H1 (cell line): ENCODE results near the gene CIBAR2. TPM values are rescaled to one million over a fixed set of nuclear protein-coding genes. Genes with fewer than 3 reads are reported as not detected.

ENCODE experiments used
- BACH1 ChIP-seq: IDR thresholded peaks from 2 replicates; pipeline ENCODE4 v1.6.1; 2012; ENCODE audit warnings: low read length, improper control_type of control experiment
- CTBP2 ChIP-seq: IDR thresholded peaks from 2 replicates; pipeline ENCODE4 v1.7.0; 2011; ENCODE audit warnings: borderline replicate concordance, mild to moderate bottlenecking, moderate library complexity, mixed read lengths, low read length; ENCODE audit not compliant: insufficient read depth, insufficient read length
- GTF2F1 ChIP-seq: IDR thresholded peaks from 2 replicates; pipeline ENCODE4 v1.6.1; 2012; ENCODE audit warnings: low read depth, low read length, improper control_type of control experiment, borderline replicate concordance
- RBBP5 ChIP-seq: IDR thresholded peaks from 2 replicates; pipeline ENCODE4 v1.7.1; 2012; ENCODE audit warnings: low read depth, mild to moderate bottlenecking, inconsistent platforms, low read length, moderate library complexity, borderline replicate concordance
- SUZ12 ChIP-seq: fragments of 200-600 bp; sonication (generic); IDR thresholded peaks from 2 replicates; pipeline ENCODE4 v1.6.1; 2012; ENCODE audit warnings: mild to moderate bottlenecking, inconsistent platforms, low read length, moderate library complexity, mixed read lengths
- ZNF274 ChIP-seq: IDR thresholded peaks from 2 replicates; pipeline ENCODE4 v1.7.0; 2012; ENCODE audit warnings: low read length, borderline replicate concordance; ENCODE audit errors: extremely low read depth
- polyA plus RNA-seq, 7 experiments: library from polyadenylated mRNA; depleted of rRNA in 3 of 7; stranded (reverse) in 5 of 7; unstranded in 2 of 7; fragments of >200 nt in 5 of 7; fragments of 200-250 nt in 2 of 7; gene quantifications; 1 replicate in 5 of 7; 2 replicates in 1 of 7; 4 replicates in 1 of 7; pipeline versions ENCODE4 v1.2.1 to v1.2.3, GENCODE V29; 2011 to 2013; ENCODE audit warnings: missing spikeins in 2 of 7, mixed read lengths in 2 of 7
- total RNA-seq: library from RNA; stranded (reverse); fragmentation: NEBNext Ultra II Directional; extraction: Animal tissue kit (Norgen Biotek cat#: 25700); gene quantifications from 2 replicates; pipeline ENCODE4 v1.2.1, GENCODE V29; 2021
- TF ChIP-seq, protein P1 (sequence below): IDR thresholded peaks from 2 replicates; pipeline ENCODE4 v1.6.1; 2012; ENCODE audit warnings: inconsistent platforms

The CIBAR2 gene
- total and polyA plus RNA-seq, 2 of the 8 experiments (the other 6 are each of a cell fraction or from before 2014, with no cell fraction given): 0.18 TPM; not detected in 1

DNA sequence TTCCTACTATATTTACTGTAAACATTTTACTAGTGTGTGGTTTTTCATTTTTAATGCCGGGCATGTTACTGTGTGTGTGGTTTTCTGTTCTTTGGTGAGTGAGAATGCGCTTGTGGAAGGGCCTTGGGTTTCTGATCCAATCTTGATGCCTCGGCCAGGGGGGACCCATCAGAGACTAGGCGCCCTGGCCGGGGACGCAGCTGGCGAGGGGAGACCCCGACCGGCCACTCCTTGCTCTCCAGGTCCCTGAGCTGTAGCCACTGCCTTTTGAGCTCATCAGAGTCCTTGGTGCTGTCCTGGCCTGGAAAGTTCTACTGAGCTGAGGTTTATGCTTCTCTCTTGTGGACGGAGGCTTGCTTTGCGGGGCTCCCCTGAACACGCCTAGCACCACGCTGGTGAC lies 47.2 kb downstream of the CIBAR2 start (continued):
- TF ChIP-seq, protein P1, sequence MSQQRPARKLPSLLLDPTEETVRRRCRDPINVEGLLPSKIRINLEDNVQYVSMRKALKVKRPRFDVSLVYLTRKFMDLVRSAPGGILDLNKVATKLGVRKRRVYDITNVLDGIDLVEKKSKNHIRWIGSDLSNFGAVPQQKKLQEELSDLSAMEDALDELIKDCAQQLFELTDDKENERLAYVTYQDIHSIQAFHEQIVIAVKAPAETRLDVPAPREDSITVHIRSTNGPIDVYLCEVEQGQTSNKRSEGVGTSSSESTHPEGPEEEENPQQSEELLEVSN: no peak
- no peak for TF ChIP-seq RBBP5
- TF ChIP-seq ZNF274: no peak
- TF ChIP-seq SUZ12: no peak
- TF ChIP-seq BACH1: no peak
- TF ChIP-seq CTBP2: no peak
- TF ChIP-seq GTF2F1: no peak
